ENCODE data around the gene SELENOT. TPM values are rescaled to one million over a fixed set of nuclear protein-coding genes. Genes with fewer than 3 reads are reported as not detected.

The SELENOT gene
- total and polyA plus RNA-seq, 2 of the 8 experiments (the other 6 are each of a cell fraction or from before 2014, with no cell fraction given), result 79.0 to 290 TPM

GRCh38 chr3:150626148-150626930 lies 23.2 kb downstream of the SELENOT start:
- no peak for FAIRE-seq
- no peaks in the 10 kb centered on the region for H3K27me3 ChIP-seq (replicated peaks in 1 of 4; ENCODE audit: control insufficient read depth in 3 of 4, extremely low read depth in 1 of 4, insufficient read depth in 3 of 4, low read length in 3 of 4)
- H2BK15ac ChIP-seq (ENCODE audit: low read length), result no peak overlapping the region
- no peaks in the 10 kb centered on the region; a peak in 1 of 7 replicates for H3K4me1 ChIP-seq (replicated peaks in 1 of 4; ENCODE audit: control insufficient read depth in 3 of 4, insufficient read depth in 4 of 4, low read length in 3 of 4)
- H3K4ac ChIP-seq (replicated peaks; ENCODE audit: insufficient read length, low read depth, low read length), result no peak overlapping the region
- H3K4me2 ChIP-seq (ENCODE audit: insufficient read depth in 1 of 2, low read depth in 2 of 2, low read length in 2 of 2), result no peak overlapping the region
- H3K23ac ChIP-seq (ENCODE audit: insufficient read length), result no peak overlapping the region
- no peak overlapping the region for H3K9ac ChIP-seq (replicated peaks in 1 of 4; ENCODE audit: extremely low read depth in 1 of 4, low read depth in 3 of 4, low read length in 3 of 4)
- H3K9me3 ChIP-seq (ENCODE audit: insufficient read depth in 2 of 2, low read depth in 1 of 2, low read length in 1 of 2), result no peaks in the 10 kb centered on the region
- no peak overlapping the region for H2BK5ac ChIP-seq (ENCODE audit: low read depth, low read length)
- H4K20me1 ChIP-seq (replicated peaks in 1 of 2; ENCODE audit: control insufficient read depth in 1 of 2, insufficient read depth in 2 of 2, low read length in 2 of 2), result no peaks in the 10 kb centered on the region
- H4K91ac ChIP-seq (replicated peaks; ENCODE audit: insufficient read length, low read length), result no peak overlapping the region
- H3K27ac ChIP-seq (ENCODE audit: low read depth, low read length), result no peak overlapping the region
- H3K79me2 ChIP-seq (ENCODE audit: control insufficient read depth in 1 of 2, insufficient read depth in 2 of 2, low read length in 2 of 2), result peaks cover 0 to 19% of the 10 kb centered on the region in 2 experiments; a peak in 2 of 4 replicates
- peaks cover 0 to 56% (median 17%) of the 10 kb centered on the region in 4 experiments; a peak in 6 of 8 replicates for H3K36me3 ChIP-seq (ENCODE audit: control insufficient read depth in 2 of 4, insufficient read depth in 4 of 4, low read length in 3 of 4)
- H4K8ac ChIP-seq (ENCODE audit: extremely low read depth, insufficient read depth, low read length), result no peak overlapping the region
- H4K5ac ChIP-seq (ENCODE audit: insufficient read length, low read depth, low read length), result no peak overlapping the region
- DNase-seq (ENCODE audit: low read depth in 1 of 2, low spot score in 2 of 2), result no peak
- no peak overlapping the region for H3K18ac ChIP-seq (ENCODE audit: extremely low read depth, low read length)
- no peak overlapping the region for H3K56ac ChIP-seq (replicated peaks; ENCODE audit: insufficient read length, low read depth, low read length)
- ChIA-PET CTCF (ENCODE audit: partially characterized antibody) (interaction anchor here (1.2 kb wide), 1 partner anchor 9 kb away, joined by 4 read pairs; no protein-coding TSS in a partner anchor), POLR2A (ENCODE audit: partially characterized antibody) (interaction anchor here (1.4 kb wide), 1 partner anchor 9 kb away, joined by 7 read pairs; no protein-coding TSS in a partner anchor)
- H2BK20ac ChIP-seq (ENCODE audit: low read length), result no peak overlapping the region
- no peak overlapping the region for H2BK120ac ChIP-seq (replicated peaks; ENCODE audit: low read depth, low read length)
- H2AFZ ChIP-seq (ENCODE audit: low read length), result no peak overlapping the region
- H3K14ac ChIP-seq (ENCODE audit: insufficient read length), result no peak overlapping the region
- no peak overlapping the region for H2BK12ac ChIP-seq (ENCODE audit: low read depth, low read length)
- H3K79me1 ChIP-seq (ENCODE audit: low read depth, low read length), result no peaks in the 10 kb centered on the region
- no peak overlapping the region for H2AK5ac ChIP-seq (ENCODE audit: low read depth, low read length)
- 88% methylated on average over 2 of the region's 2 CpGs; no CpG with 5 or more reads in 1 of the 2 experiments for WGBS, 2 experiments (ENCODE audit: extremely low coverage in 1 of 2, insufficient coverage in 1 of 2, insufficient read length in 1 of 2, insufficient replicate concordance in 2 of 2, low coverage in 1 of 2, low lambda C conversion rate in 2 of 2, missing lambda C conversion rate in 1 of 2)
- H3K4me3 ChIP-seq (ENCODE audit: extremely low read depth in 1 of 4, insufficient read depth in 2 of 4, low read depth in 3 of 4, low read length in 4 of 4), result no peak overlapping the region
- no peaks in the 10 kb centered on the region for H3K23me2 ChIP-seq (ENCODE audit: low read depth, low read length)
- no peak for TF ChIP-seq SAP30 (IDR thresholded peaks at IDR 0.05; ENCODE audit: insufficient read depth, insufficient replicate concordance, low read length)
- no peak for TF ChIP-seq TAF7 (optimal IDR thresholded peaks at IDR 0.05; ENCODE audit: borderline replicate concordance, low read depth, low read length)
- no peak for TF ChIP-seq RBBP5 (IDR thresholded peaks at IDR 0.05; ENCODE audit: borderline replicate concordance, low read depth, low read length)
